ENCODE data around the gene MOCS2.

- TF ChIP-seq POLR2A (IDR thresholded peaks at IDR 0.05) (no peak), CTCF (IDR thresholded peaks at IDR 0.05) (no peak), EP300 (IDR thresholded peaks at IDR 0.05) (no peak)
These were observed 37.8 kb downstream of the MOCS2 start for GRCh38 chr5:53071738-53072137.

Data from tibial nerve (tissue), 4 donors.